Effector CD4-positive, alpha-beta T cell (primary cell): ENCODE data around the gene GOLGA6A.

ENCODE experiments used
- DNase-seq: peaks from one replicate; pipeline ENCODE4 v3.0.0-alpha.2; 2020

Gene GOLGA6A

DNA sequence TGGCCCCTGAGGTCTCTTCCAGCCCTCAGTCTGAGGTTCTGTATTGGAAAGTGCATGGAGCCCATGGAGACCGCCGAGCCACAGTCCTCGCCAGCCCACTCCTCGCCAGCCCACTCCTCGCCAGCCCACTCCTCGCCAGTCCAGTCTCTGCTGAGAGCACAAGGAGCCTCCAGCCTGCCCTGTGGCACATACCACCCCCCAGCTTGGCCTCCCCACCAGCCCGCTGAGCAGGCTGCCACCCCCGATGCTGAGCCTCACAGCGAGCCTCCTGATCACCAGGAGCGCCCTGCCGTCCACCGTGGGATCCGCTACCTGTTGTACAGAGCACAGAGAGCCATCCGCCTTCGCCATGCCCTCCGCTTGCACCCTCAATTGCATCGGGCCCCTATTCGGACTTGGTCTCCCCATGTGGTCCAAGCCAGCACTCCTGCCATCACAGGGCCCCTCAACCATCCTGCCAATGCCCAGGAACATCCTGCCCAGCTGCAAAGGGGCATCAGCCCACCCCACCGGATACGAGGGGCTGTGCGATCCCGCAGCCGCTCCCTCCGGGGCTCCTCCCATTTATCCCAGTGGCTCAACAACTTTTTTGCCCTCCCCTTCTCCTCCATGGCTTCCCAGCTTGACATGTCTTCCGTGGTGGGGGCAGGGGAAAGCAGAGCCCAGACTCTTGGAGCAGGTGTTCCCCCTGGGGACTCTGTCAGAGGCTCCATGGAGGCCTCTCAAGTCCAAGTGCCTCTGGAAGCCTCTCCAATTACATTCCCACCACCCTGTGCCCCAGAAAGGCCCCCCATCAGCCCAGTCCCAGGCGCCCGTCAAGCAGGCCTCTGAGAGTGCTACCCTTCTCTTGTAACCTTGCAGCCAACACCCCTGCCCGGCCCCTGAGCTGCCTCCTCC, 47.0 kb downstream of the GOLGA6A start:
- no peak for DNase-seq

DNA sequence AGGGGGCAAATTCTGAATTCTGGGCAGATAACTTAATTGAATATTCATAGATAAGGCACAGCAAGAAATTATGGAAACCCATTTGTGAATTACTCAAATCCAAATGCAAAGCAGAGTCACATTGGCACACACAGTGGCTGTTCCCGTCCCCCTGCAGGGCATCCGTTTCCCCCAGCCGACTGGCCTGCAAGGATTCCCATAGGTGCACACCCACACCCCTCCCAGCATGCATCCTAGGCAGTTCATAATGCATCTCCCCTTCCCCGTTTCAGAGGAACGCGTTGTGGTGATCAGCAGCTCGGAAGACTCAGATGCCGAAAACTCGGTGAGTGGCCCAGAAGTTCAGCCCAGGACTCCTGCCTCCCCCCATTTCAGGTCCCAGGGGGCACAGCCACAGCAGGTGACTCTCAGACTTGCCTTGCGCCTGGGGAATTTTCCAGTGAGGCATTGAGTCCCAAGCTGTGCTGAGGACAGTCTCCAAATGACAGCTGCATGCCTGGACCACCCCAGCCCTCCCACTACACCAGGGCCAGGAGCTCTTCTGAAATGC, 48.1 kb downstream of the GOLGA6A start:
- no peak for DNase-seq

DNA sequence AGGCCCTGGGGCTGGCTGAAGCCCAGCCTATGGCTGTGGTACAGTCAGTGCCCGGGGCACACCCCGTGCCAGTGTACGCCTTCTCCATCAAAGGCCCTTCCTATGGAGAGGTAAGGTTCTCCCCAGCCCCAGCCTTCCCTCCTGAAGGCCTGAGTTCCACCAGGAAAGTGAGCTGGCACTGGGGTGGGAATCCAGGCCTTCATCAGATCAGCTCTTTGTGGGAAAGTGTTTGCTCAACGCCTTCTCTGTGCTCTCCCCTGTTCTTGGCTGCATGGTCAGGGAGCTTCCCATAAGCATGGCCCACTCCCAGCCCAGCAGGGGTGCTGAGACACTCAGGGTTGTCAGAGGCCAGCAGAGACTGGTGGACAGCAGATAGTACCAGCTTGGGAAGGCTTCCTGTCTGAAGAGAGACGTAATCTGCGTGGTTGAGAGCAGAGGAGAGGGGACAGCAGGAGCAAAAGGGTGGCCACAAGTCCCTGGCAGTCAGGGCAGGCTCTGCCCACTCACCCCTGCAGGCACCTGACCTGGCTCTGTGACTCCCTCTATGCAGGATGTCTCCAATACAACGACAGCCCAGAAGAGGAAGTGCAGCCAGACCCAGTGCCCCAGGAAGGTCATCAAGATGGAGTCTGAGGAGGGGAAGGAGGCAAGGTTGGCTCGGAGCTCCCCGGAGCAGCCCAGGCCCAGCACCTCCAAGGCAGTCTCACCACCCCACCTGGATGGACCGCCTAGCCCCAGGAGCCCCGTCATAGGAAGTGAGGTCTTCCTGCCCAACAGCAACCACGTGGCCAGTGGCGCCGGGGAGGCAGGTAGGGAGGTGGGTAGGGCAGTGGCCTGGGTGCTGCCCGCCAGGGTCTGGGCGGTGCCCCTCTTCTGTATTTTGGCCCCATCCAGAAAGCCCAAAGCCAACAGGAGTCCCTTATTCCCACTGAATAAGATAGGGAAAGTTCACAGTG, 49.5 kb downstream of the GOLGA6A start:
- no peak for DNase-seq

DNA sequence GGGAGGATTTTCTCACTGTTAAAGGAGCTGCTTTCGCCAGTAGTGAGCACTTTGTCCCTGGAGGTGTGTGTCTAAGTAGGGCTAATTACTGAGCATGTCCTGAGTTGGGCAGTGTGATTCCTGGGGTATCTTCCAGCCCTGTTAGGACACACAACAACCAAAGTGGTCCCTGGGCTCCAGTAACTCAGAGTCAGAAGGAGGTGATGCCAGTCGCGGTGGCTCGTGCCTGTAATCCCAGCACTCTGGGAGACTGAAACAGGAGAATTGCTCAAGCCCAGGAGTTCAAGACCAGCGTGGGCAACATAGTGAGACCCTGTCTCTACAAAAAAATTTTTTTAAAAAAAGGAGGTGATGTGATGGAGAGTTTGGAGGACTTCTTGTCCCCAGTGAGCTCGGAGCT, 50.3 kb downstream of the GOLGA6A start:
- no peak for DNase-seq

- no peak for DNase-seq
Observed at GRCh38 chr15:74028646-74029045, 53.7 kb downstream of the GOLGA6A start.

DNA sequence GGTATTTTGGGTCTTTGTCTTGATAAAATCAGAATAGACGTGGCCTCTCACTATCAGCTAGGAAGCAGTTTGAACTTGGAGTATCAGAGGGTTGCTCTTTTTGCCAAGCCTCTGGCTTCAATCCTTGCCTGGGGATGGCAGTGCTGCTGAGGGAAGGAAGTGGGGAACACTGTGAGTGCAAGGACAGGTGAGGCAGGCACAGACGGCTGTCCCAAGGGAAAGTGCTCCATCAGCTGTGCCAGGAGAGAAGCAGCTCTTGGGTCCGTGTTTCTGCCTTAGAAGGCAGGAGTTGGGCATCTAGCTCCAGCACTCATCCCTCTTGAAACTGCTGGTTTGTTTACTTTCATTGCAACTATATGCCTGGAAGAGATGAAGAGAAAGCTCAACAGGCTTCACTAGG, 54.7 kb downstream of the GOLGA6A start:
- DNase-seq: no peak

DNA sequence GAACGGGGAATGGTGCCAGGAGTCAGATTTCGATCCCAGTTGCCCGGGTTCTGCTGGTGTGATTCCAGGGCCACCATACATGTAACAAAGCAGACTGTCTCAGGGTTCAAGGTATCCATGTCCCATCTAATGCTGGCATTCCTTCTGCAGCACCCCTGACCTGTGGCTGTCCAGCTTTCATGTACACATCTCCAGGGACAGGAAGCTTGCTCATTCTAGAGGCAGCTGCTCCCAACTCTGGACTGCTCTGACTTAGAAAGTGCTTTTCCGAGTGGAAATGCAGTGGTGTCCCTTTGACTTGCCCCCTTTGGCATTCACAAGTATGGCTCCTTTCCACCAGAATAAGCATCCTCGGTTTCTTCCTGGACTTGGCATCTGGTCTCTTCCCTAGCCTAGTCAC, 56.9 kb downstream of the GOLGA6A start:
- no peak for DNase-seq

DNA sequence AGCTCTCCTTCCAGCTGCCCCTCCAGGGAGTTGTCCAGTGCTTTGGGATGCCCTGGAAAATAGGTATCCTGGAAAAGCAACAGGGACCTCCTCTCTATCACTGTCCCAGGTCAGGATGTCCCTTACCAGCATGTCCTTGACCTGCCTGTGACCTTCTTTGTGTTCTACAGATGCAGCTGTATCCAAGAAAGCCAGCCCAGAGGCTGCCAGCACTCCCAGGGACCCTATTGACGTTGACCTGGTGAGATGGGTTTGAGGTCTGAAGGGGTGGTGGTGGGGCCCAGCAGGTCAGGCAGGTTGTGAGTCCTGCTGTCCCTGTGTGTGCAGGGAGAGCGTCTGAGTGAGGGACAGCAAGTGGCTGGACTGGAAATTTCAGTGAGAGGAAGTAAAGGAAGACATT, 57.7 kb downstream of the GOLGA6A start:
- DNase-seq: no peak

DNA sequence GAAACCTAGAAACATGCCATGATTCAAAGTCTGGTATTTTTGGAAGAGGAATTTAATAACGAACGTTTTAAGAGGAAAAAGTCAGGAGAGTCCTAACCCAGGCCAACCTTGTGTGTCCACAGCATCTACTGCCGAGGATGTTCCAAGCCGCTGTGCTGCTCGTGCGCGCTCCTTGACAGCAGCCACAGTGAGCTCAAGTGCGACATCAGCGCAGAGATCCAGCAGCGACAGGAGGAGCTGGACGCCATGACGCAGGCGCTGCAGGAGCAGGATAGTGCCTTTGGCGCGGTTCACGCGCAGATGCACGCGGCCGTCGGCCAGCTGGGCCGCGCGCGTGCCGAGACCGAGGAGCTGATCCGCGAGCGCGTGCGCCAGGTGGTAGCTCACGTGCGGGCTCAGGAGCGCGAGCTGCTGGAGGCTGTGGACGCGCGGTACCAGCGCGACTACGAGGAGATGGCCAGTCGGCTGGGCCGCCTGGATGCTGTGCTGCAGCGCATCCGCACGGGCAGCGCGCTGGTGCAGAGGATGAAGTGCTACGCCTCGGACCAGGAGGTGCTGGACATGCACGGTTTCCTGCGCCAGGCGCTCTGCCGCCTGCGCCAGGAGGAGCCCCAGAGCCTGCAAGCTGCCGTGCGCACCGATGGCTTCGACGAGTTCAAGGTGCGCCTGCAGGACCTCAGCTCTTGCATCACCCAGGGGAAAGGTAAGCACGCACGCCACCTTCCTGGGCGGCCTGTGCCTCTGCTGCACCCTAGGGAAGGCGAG, 59.5 kb downstream of the GOLGA6A start:
- DNase-seq: no peak
